Breast epithelium (tissue), 4 donors: ENCODE measurements around the gene RBM38. TPM values are rescaled to one million over a fixed set of nuclear protein-coding genes. Genes with fewer than 3 reads are reported as not detected.

Experiments used
- DNase-seq, 2 donors: peaks; one replicate each; pipeline ENCODE4 v3.0.0-alpha.2; 2019; ENCODE audit warnings: low spot score in 2 of 2
- H3K27ac ChIP-seq, 2 donors: fragments of 200-600 bp; sonication (generic) in 1 of 2; one replicate each; pipeline ENCODE4 v1.5.1; 2016 to 2019; ENCODE audit warnings: mild to moderate bottlenecking in 1 of 2
- H3K27me3 ChIP-seq, 2 donors: fragments of 200-600 bp; sonication (generic) in 1 of 2; one replicate each; pipeline versions ENCODE4 v1.5.1 to v1.6.0; 2017 to 2019; ENCODE audit warnings: control low read depth in 1 of 2, mild to moderate bottlenecking in 1 of 2
- H3K36me3 ChIP-seq: fragments of 200-600 bp; one replicate; pipeline ENCODE4 v1.5.1; 2019
- H3K4me1 ChIP-seq, 2 donors: fragments of 200-600 bp; sonication (generic); one replicate each; pipeline ENCODE4 v1.5.1; 2016 to 2019; ENCODE audit warnings: control low read depth in 1 of 2
- H3K4me3 ChIP-seq, 3 donors: fragments of 200-600 bp; sonication (generic); 1 replicate in 2 of 3; 2 replicates in 1 of 3; pipeline ENCODE4 v1.5.1; 2016 to 2019; ENCODE audit warnings: mild to moderate bottlenecking in 3 of 3, moderate library complexity in 2 of 3
- H3K9me3 ChIP-seq, 2 donors: fragments of 200-600 bp; sonication (generic) in 1 of 2; one replicate each; pipeline ENCODE4 v1.5.1; 2016 to 2019; ENCODE audit warnings: control low read depth in 1 of 2
- POLR2A ChIP-seq: fragments of 450-650 bp; IDR thresholded peaks from one replicate; pipeline ENCODE4 v1.6.1; 2016; ENCODE audit warnings: antibody characterized with exemption, mild to moderate bottlenecking, moderate library complexity
- POLR2AphosphoS5 ChIP-seq, 3 donors: sonication (generic); formaldehyde crosslinking; IDR thresholded peaks; one replicate each; pipeline ENCODE4 v1.6.1; 2017; ENCODE audit warnings: antibody characterized with exemption in 3 of 3
- intact Hi-C: fragments of 100-400 bp; cut with DNase I; formaldehyde crosslinking; loops from one replicate; pipeline ENCODE4 v1.15.1; 2023; ENCODE audit warnings: low total_unique reads
- total RNA-seq, 3 donors: library from RNA; depleted of rRNA; stranded (reverse); fragments of >200 nt; gene quantifications; one replicate each; pipeline ENCODE4 v1.1.0, GENCODE V29; 2016
- TF ChIP-seq, protein P1 (sequence below), 3 donors: fragments of 450-650 bp; IDR thresholded peaks; one replicate each; pipeline ENCODE4 v1.5.1; 2016 to 2017; ENCODE audit warnings: antibody characterized with exemption in 3 of 3, mild to moderate bottlenecking in 3 of 3, moderate library complexity in 3 of 3

RBM38 gene
- total RNA-seq, 3 donors from 2014 or later = 5.1 to 13.5 (median 10.5) TPM

DNA sequence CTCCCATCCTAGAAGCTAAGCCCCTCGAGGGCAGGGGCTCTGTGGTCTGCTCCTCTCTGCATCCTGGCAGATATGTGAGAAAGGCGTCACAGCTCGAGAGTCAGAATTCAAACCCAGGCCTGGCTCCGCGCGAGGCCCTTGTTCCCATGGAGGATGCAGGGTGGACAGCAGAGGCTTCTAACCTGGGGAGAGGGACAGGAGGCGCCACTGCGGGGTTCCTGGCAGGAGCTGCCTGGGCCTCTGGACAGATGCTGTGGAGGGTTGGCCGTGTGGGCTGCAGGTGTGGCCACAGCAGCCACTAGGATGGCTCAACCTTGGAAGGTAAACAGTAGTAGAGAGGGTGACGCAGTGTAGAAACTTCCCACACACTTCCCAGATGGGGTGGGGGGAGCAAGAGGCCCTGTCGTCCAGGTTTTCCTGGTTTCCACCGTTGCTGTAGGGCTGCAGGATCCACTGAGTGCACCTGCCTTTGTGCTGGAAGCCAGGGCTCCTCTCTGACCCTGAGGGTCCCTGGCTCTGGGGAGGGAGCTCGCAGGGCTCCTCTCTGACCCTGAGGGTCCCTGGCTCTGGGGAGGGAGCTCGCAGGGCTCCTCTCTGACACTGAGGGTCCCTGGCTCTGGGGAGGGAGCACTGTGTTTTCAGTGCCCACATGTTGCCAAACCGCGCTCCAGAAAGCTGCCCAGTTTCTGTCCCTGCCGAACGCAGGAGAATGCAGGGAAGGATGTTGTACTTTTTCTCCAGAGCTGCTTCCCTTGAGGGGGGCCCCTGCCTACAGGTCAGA lies 14.2 kb downstream of the RBM38 start:
- TF ChIP-seq, protein P1, sequence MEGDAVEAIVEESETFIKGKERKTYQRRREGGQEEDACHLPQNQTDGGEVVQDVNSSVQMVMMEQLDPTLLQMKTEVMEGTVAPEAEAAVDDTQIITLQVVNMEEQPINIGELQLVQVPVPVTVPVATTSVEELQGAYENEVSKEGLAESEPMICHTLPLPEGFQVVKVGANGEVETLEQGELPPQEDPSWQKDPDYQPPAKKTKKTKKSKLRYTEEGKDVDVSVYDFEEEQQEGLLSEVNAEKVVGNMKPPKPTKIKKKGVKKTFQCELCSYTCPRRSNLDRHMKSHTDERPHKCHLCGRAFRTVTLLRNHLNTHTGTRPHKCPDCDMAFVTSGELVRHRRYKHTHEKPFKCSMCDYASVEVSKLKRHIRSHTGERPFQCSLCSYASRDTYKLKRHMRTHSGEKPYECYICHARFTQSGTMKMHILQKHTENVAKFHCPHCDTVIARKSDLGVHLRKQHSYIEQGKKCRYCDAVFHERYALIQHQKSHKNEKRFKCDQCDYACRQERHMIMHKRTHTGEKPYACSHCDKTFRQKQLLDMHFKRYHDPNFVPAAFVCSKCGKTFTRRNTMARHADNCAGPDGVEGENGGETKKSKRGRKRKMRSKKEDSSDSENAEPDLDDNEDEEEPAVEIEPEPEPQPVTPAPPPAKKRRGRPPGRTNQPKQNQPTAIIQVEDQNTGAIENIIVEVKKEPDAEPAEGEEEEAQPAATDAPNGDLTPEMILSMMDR (IDR thresholded peaks at IDR 0.05) = no peak
- no peak for TF ChIP-seq POLR2A
- no peak for TF ChIP-seq POLR2AphosphoS5 (IDR thresholded peaks at IDR 0.05)
- no peak overlapping the region for H3K4me3 ChIP-seq
- H3K27me3 ChIP-seq = no peaks in the 10 kb centered on the region
- H3K36me3 ChIP-seq = no peaks in the 10 kb centered on the region
- DNase-seq = no peak
- H3K4me1 ChIP-seq = no peaks in the 10 kb centered on the region
- H3K9me3 ChIP-seq = no peaks in the 10 kb centered on the region
- H3K27ac ChIP-seq = no peak overlapping the region
- intact Hi-C loops = no loop called here

DNA sequence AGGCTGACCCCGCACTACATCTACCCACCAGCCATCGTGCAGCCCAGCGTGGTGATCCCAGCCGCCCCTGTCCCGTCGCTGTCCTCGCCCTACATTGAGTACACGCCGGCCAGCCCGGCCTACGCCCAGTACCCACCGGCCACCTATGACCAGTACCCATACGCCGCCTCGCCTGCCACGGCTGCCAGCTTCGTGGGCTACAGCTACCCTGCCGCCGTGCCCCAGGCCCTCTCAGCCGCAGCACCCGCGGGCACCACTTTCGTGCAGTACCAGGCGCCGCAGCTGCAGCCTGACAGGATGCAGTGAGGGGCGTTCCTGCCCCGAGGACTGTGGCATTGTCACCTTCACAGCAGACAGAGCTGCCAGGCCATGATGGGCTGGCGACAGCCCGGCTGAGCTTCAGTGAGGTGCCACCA lies 16.4 kb downstream of the RBM38 start:
- DNase-seq = no peak
- Histone ChIP-seq H3K4me3 (no peak overlapping the region), H3K9me3 (no peaks in the 10 kb centered on the region), H3K4me1 (no peaks in the 10 kb centered on the region), H3K36me3 (no peaks in the 10 kb centered on the region), H3K27ac (no peak overlapping the region), H3K27me3 (no peaks in the 10 kb centered on the region)
- TF ChIP-seq POLR2AphosphoS5 (IDR thresholded peaks at IDR 0.05) (no peak), POLR2A (no peak)
- TF ChIP-seq, protein P1 (IDR thresholded peaks at IDR 0.05) = no peak
- intact Hi-C loops = no loop called here

DNA sequence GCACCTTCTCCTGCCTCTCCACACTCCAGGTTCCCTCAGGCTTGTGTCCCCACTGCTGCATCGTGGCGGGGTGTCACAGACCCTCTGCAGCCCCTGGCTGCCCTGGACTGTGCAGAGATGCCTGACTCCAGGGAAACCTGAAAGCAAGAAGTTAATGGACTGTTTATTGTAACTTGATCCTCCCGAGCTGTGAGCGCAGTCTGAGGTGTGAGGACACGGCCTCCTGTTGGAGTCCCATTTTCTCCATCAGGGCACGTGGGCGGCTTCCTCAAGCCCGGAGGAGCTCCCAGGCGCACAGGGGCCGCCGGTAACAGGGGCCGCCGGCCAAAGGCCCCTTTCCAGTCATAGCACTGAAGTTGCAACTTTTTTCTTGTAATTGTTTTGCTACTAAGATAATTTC lies 16.9 kb downstream of the RBM38 start:
- no peak overlapping the region for H3K4me3 ChIP-seq
- intact Hi-C loops = no loop called here
- H3K4me1 ChIP-seq = no peaks in the 10 kb centered on the region
- no peak overlapping the region for H3K27ac ChIP-seq
- DNase-seq = no peak
- no peaks in the 10 kb centered on the region for H3K9me3 ChIP-seq
- H3K36me3 ChIP-seq = no peaks in the 10 kb centered on the region
- TF ChIP-seq POLR2A (no peak), POLR2AphosphoS5 (IDR thresholded peaks at IDR 0.05) (no peak)
- H3K27me3 ChIP-seq = no peaks in the 10 kb centered on the region

DNA sequence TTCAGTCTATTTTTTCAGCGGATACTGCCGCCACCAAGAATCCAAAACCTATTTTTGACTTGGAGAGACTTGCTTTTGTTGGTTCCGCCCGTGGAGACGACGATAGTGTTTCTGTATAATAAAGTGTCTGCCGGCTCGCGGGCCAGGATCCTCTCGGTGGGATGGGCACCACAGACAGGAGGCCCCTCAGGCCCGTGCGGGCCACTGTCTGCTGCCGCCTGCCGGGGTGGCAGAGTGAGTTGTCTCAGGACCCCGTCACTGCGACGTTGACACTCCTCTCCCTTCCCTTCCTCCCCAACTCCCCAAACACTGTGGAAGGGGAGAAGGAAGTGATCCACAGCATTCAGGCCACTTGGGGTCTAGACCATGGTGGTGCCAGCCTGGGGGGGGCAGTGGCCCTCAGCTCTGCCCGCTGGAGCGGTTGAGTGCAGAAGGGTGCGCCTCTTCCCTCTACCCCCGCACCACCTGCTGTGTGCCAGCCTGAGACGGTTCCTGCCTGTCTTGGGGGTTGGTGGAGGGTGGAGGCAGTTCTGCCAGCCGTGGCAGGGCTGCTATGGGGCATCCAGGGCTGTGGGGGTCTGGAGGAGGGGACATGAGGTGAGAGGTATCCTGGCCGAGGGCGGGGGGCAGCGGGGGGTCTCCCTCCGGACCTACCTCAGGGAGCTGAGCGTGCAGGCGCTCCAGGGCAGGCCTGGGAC lies 17.5 kb downstream of the RBM38 start:
- Histone ChIP-seq H3K9me3 (no peaks in the 10 kb centered on the region), H3K4me3 (no peak overlapping the region), H3K27me3 (no peaks in the 10 kb centered on the region), H3K4me1 (no peaks in the 10 kb centered on the region), H3K36me3 (no peaks in the 10 kb centered on the region), H3K27ac (peak overlapping the region in 1 of 2 donors; percentile 48)
- no peak for DNase-seq
- intact Hi-C loops = no loop called here
- TF ChIP-seq, protein P1 (IDR thresholded peaks at IDR 0.05) = no peak
- TF ChIP-seq POLR2A (no peak), POLR2AphosphoS5 (IDR thresholded peaks at IDR 0.05) (no peak)

DNA sequence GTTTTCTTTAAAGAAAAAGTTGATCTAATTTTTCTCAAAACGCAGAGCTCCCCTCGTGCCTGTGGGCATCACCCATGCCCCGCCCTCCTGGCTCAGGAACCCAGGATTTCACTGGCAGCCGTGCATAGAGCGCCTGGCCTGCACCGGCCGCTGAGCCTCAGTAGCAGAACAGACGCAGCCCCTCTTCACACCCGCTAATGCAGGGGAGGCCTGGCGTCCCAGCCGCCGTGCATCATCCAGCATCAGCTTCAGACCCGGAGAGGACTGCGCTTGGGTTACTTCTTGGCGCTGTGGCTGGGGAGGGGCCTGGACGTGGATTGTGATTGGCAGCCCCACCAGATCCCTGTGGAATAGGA lies 18.1 kb downstream of the RBM38 start:
- TF ChIP-seq POLR2AphosphoS5 (IDR thresholded peaks at IDR 0.05) (no peak), POLR2A (no peak)
- TF ChIP-seq, protein P1 (IDR thresholded peaks at IDR 0.05) = no peak
- Histone ChIP-seq H3K36me3 (no peaks in the 10 kb centered on the region), H3K27me3 (no peaks in the 10 kb centered on the region), H3K4me3 (no peak overlapping the region), H3K9me3 (no peaks in the 10 kb centered on the region), H3K4me1 (no peaks in the 10 kb centered on the region), H3K27ac (no peak overlapping the region)
- intact Hi-C loops = no loop called here
- DNase-seq = no peak
